Occipital lobe (tissue), 2 donors: ENCODE data around the gene OPRL1. TPM values are rescaled to one million over a fixed set of nuclear protein-coding genes. Genes with fewer than 3 reads are reported as not detected.

Experiments used
- DNase-seq: peaks from one replicate; lab custom pipeline; 2025; lab: John Stamatoyannopoulos, UW
- total RNA-seq: library from RNA; depleted of rRNA; stranded (reverse); fragments of >200 nt; gene quantifications from one replicate; pipeline ENCODE4 v1.2.3, GENCODE V29; 2014

Gene OPRL1
- total RNA-seq, 1 donor from 2014 or later = 14.3 TPM

GRCh38 chr20:64102647-64103354, 22.9 kb downstream of the OPRL1 start:
- peak; percentile 74 for DNase-seq

GRCh38 chr20:64103871-64104666, 24.2 kb downstream of the OPRL1 start:
- no peak for DNase-seq

GRCh38 chr20:64104667-64105451, 25.0 kb downstream of the OPRL1 start:
- no peak for DNase-seq

- no peak for DNase-seq
These were observed 26.1 kb downstream of the OPRL1 start for GRCh38 chr20:64105846-64106434.

GRCh38 chr20:64106435-64106961, 26.6 kb downstream of the OPRL1 start:
- no peak for DNase-seq

GRCh38 chr20:64106981-64107735, 27.3 kb downstream of the OPRL1 start, which contains the start of gene NPBWR2:
TSS of gene NPBWR2 (minus strand) at chr20:64107565. CDS start at chr20:64106831, 734 bp downstream.
- DNase-seq = no peak

GRCh38 chr20:64107736-64108457, 28.0 kb downstream of the OPRL1 start:
- DNase-seq = no peak

- DNase-seq = no peak
These were observed 29.1 kb downstream of the OPRL1 start for GRCh38 chr20:64108731-64109681.

GRCh38 chr20:64109831-64110391, 30.0 kb downstream of the OPRL1 start:
- DNase-seq = no peak

- no peak for DNase-seq
These were observed 30.7 kb downstream of the OPRL1 start for GRCh38 chr20:64110411-64111068.

GRCh38 chr20:64111841-64112641, 32.2 kb downstream of the OPRL1 start:
- no peak for DNase-seq

- DNase-seq = no peak
These were observed 33.0 kb downstream of the OPRL1 start for GRCh38 chr20:64112691-64113443.

GRCh38 chr20:64113444-64113775, 33.5 kb downstream of the OPRL1 start:
- DNase-seq = no peak

GRCh38 chr20:64113796-64114355, 34.0 kb downstream of the OPRL1 start:
- no peak for DNase-seq

GRCh38 chr20:64114356-64114971, 34.6 kb downstream of the OPRL1 start:
- DNase-seq = no peak
